Type B pancreatic cell (in vitro differentiated cells): ENCODE data around the gene SLC41A3. TPM values are rescaled to one million over a fixed set of nuclear protein-coding genes. Genes with fewer than 3 reads are reported as not detected.

Experiments
- DNase-seq: peaks from one replicate; pipeline ENCODE4 v3.0.0; 2021; ENCODE audit warnings: mixed read lengths; ENCODE audit not compliant: unreplicated experiment; ENCODE audit errors: extremely low spot score
- H3K27ac Mint-ChIP-seq: 2 replicates; pipeline ENCODE4 v1.8.0; 2021; ENCODE audit warnings: mild to moderate bottlenecking, mixed read lengths
- H3K27me3 Mint-ChIP-seq: 2 replicates; pipeline ENCODE4 v1.8.0; 2021; ENCODE audit warnings: mixed read lengths
- H3K36me3 Mint-ChIP-seq: 2 replicates; pipeline ENCODE4 v1.8.0; 2021; ENCODE audit warnings: mixed read lengths
- H3K4me1 Mint-ChIP-seq: one replicate; pipeline ENCODE4 v1.8.0; 2021; ENCODE audit warnings: mixed read lengths; ENCODE audit not compliant: unreplicated experiment
- H3K4me3 Mint-ChIP-seq: 2 replicates; pipeline ENCODE4 v1.8.0; 2021; ENCODE audit warnings: mild to moderate bottlenecking, mixed read lengths
- H3K9me3 Mint-ChIP-seq: 2 replicates; pipeline ENCODE4 v1.8.0; 2021; ENCODE audit warnings: mixed read lengths
- CTCF ChIP-seq: fragments of 200-600 bp; sonication (generic); conservative IDR thresholded peaks from 2 replicates; pipeline ENCODE4 v1.5.0; 2021; ENCODE audit warnings: antibody characterized with exemption, mild to moderate bottlenecking
- total RNA-seq: library from RNA; stranded (reverse); gene quantifications from 2 replicates; pipeline ENCODE4 v1.2.1, GENCODE V29; 2021; ENCODE audit warnings: low replicate concordance

The SLC41A3 gene
- total RNA-seq, 1 donor from 2014 or later = 56.4 TPM

DNA sequence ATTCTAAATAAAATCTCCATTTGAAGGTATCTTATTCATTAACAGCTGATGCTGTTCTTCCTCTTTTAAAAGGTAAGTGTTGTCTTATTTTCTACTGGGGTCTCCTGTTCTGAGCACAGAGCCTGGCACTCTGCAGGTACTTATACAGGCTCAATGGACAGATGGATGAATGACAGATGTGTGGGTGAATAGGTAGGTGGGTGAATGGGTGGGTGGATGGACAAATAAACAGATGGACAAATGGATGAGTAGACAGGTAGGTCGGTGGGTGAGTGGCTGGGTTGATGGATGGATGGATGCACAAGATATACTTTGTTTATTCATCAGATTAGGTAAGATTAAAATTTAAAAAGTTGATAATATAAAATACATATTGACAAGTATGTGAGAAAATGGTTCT lies 53.5 kb downstream of the SLC41A3 start:
- no peak for DNase-seq
- Mint-ChIP-seq H3K4me3 (no peak overlapping the region), H3K36me3 (peaks cover 46% of the 10 kb centered on the region), H3K9me3 (peaks cover 7% of the 10 kb centered on the region), H3K27me3 (no peaks in the 10 kb centered on the region), H3K27ac (no peak overlapping the region), H3K4me1 (peaks cover 4% of the 10 kb centered on the region)
- TF ChIP-seq CTCF = no peak

DNA sequence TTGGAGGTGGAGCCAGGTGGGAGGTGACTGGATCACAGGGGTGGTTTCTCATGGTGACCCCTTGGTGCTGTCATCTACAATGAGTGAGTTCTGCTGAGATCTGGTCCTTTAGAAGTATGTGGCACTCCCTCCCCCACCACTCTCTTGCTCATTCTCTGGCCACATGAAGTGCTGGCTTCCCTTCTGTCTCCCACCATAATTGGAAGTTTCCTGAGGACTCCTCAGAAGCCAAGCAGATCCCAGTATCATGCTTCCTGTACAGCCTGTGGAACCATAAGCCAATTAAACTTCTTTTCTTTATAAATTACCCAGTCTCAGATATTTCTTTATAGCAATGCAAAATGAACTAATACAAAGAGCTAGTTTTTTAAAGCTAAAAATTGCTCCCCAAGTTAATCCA lies 54.7 kb downstream of the SLC41A3 start:
- Mint-ChIP-seq H3K36me3 (peaks cover 47% of the 10 kb centered on the region), H3K27me3 (no peaks in the 10 kb centered on the region), H3K27ac (no peak overlapping the region), H3K4me3 (no peak overlapping the region), H3K4me1 (peaks cover 4% of the 10 kb centered on the region), H3K9me3 (peaks cover 7% of the 10 kb centered on the region)
- DNase-seq = no peak
- no peak for TF ChIP-seq CTCF

DNA sequence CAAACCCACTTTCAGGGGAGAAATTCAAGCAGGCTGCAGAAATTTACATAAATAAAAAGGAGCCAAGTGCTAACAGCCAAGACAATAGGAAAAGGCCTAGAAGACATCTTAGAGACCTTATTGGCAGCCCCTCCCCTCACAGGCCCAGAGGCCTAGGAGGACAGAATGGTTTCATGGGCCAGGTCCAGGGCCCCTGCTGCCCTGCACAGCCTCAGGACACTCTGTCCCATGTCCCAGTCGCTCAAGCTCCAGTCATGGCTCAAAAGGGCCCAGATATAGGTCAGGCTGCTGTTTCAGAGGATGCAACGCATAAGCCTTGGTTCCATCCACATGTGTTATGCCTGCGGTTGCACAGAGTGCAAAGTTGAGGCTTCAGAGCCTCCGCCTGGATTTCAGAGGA lies 55.8 kb downstream of the SLC41A3 start:
- H3K36me3 Mint-ChIP-seq = peaks cover 47% of the 10 kb centered on the region
- no peak overlapping the region for H3K4me3 Mint-ChIP-seq
- no peaks in the 10 kb centered on the region for H3K27me3 Mint-ChIP-seq
- peaks cover 7% of the 10 kb centered on the region for H3K9me3 Mint-ChIP-seq
- TF ChIP-seq CTCF = no peak
- no peak overlapping the region for H3K27ac Mint-ChIP-seq
- DNase-seq = peak; percentile 22
- H3K4me1 Mint-ChIP-seq = peaks cover 4% of the 10 kb centered on the region

DNA sequence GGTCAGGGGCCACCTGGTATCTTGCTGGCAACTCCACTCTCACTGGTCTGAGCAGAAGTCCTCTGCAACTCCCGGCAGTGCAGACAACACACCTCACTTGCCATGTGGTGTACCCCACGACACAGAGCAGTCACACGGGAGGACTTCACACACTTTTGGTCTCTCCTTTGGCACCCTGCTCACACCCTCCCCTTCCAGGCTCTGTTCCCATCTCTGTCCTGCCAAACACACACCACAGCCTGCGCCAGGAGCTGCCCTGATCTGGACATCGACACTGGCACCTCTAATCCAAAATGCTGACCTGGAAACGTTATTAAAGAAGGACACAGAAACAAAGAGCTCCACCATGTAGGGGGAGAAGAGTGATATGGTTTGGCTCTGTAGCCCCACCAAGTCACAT lies 57.2 kb downstream of the SLC41A3 start:
- no peak overlapping the region for H3K4me3 Mint-ChIP-seq
- peak overlapping the region; percentile 48 for H3K27ac Mint-ChIP-seq
- no peaks in the 10 kb centered on the region for H3K27me3 Mint-ChIP-seq

DNA sequence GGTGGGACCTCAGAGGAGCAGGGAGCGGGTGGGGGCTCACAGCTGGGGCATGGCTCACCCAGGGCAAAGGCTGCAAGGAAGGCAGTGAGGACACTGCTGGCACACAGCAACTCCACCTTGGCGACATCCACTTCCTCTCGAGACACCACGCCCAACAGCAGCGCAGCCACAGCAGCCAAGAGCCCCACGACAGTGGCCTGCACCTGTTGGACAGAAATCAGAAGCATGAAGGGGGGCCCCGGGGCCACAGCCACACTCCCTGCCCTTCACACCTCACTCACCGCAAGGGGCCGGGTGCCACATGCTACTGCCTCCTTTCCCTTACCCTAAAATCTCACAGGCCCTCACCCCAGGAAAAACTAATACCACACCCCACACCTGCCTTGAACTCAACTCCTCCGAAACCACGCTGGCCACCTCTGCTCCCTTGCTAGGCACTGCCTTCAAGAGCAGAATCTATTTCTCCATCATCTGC lies 57.6 kb downstream of the SLC41A3 start:
- no peaks in the 10 kb centered on the region for H3K4me1 Mint-ChIP-seq
- H3K36me3 Mint-ChIP-seq = peaks cover 42% of the 10 kb centered on the region
- H3K27ac Mint-ChIP-seq = peak overlapping the region; percentile 48
- TF ChIP-seq CTCF = no peak
- no peak overlapping the region for H3K4me3 Mint-ChIP-seq
- peaks cover 7% of the 10 kb centered on the region for H3K9me3 Mint-ChIP-seq
- peak; percentile 39 for DNase-seq
- H3K27me3 Mint-ChIP-seq = no peaks in the 10 kb centered on the region

More for the DNA sequence above, 57.2 kb downstream of the SLC41A3 start:
- H3K36me3 Mint-ChIP-seq = peaks cover 44% of the 10 kb centered on the region
- H3K9me3 Mint-ChIP-seq = peaks cover 7% of the 10 kb centered on the region
- H3K4me1 Mint-ChIP-seq = peaks cover 1% of the 10 kb centered on the region
- no peak for TF ChIP-seq CTCF
- DNase-seq = peak; percentile 36

DNA sequence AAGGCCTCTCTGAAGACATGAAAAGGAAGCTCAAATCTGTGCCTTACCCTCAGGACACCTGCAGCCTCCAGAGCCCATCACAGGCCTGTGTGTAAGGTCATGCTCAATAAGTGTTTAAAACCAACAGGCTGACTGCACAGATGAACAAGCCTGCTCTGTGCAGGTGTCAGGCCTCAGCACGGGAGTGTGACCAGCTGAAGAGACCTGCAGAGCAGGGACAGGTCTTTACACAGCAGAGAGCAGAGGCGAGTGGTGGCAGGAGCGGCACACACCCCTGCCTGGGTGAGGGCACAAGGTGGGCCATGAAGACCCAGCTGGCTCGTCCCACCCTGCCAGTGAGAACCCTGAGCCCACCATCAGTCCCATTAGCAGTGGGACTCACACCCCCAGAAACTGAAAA lies 58.1 kb downstream of the SLC41A3 start:
- H3K4me3 Mint-ChIP-seq = no peak overlapping the region
- no peaks in the 10 kb centered on the region for H3K27me3 Mint-ChIP-seq
- no peaks in the 10 kb centered on the region for H3K4me1 Mint-ChIP-seq
- H3K9me3 Mint-ChIP-seq = peaks cover 7% of the 10 kb centered on the region
- H3K36me3 Mint-ChIP-seq = peaks cover 42% of the 10 kb centered on the region
- no peak overlapping the region for H3K27ac Mint-ChIP-seq
- peak; percentile 56 for DNase-seq
- no peak for TF ChIP-seq CTCF
